ENCODE data around the gene USF2.

DNA sequence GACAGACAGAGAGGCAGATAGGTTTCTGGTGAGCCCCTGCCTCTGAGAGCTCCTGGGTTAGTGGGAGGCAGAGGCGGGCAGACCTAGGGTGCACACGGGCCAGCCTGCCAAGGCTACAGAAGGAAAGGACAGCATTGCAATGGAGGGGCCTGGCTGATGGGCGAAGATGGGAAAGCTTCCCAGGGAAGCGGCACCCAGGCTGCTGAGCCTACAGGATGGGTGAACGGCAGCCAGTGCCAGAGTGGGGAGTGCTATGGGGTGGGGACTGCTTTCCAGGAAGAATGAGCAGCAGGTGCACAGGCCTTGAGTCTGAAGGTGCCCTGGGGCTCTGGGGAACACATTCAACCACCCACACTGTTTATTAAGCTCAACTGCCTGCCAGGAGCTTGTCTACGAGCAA is 22.5 kb downstream of the USF2 start:
- TF ChIP-seq, protein P1, sequence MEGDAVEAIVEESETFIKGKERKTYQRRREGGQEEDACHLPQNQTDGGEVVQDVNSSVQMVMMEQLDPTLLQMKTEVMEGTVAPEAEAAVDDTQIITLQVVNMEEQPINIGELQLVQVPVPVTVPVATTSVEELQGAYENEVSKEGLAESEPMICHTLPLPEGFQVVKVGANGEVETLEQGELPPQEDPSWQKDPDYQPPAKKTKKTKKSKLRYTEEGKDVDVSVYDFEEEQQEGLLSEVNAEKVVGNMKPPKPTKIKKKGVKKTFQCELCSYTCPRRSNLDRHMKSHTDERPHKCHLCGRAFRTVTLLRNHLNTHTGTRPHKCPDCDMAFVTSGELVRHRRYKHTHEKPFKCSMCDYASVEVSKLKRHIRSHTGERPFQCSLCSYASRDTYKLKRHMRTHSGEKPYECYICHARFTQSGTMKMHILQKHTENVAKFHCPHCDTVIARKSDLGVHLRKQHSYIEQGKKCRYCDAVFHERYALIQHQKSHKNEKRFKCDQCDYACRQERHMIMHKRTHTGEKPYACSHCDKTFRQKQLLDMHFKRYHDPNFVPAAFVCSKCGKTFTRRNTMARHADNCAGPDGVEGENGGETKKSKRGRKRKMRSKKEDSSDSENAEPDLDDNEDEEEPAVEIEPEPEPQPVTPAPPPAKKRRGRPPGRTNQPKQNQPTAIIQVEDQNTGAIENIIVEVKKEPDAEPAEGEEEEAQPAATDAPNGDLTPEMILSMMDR (IDR thresholded peaks at IDR 0.05; ENCODE audit: low read depth, low read length), result no peak
- no peak for TF ChIP-seq EZH2phosphoT487 (IDR thresholded peaks at IDR 0.05; ENCODE audit: low read depth)
